Right lobe of liver (tissue), 6 donors: Measurements from ENCODE around the gene CACNB3. TPM values are rescaled to one million over a fixed set of nuclear protein-coding genes. Genes with fewer than 3 reads are reported as not detected.

Experiments used
- ATAC-seq, 4 donors: fragments of 200-7000 bp; cut with Tn5 transposase; one replicate each; pipeline ENCODE4 v1.9.1; 2020; ENCODE audit warnings: mild to moderate bottlenecking in 4 of 4, moderate library complexity in 4 of 4
- DNase-seq, 3 donors: peaks; one replicate each; pipeline ENCODE4 v3.0.0-alpha.2; 2020
- H3K27ac ChIP-seq, 3 donors: fragments of 200-600 bp; one replicate each; pipeline ENCODE4 v1.8.0; 2022
- H3K27me3 ChIP-seq, 2 donors: fragments of 200-600 bp; one replicate each; pipeline ENCODE4 v1.8.0; 2022
- H3K36me3 ChIP-seq, 4 donors: fragments of 200-600 bp; sonication (generic) in 1 of 4; one replicate each; pipeline versions ENCODE4 v1.5.1 to v1.8.0; 2017 to 2022; ENCODE audit warnings: control low read depth in 1 of 4
- H3K4me1 ChIP-seq, 4 donors: fragments of 200-600 bp; sonication (generic) in 1 of 4; one replicate each; pipeline versions ENCODE4 v1.5.1 to v1.8.0; 2017 to 2022; ENCODE audit warnings: control low read depth in 1 of 4
- H3K4me3 ChIP-seq, 3 donors: fragments of 200-600 bp; one replicate each; pipeline ENCODE4 v1.8.0; 2022
- H3K9me3 ChIP-seq, 4 donors: fragments of 200-600 bp; sonication (generic) in 1 of 4; one replicate each; pipeline versions ENCODE4 v1.5.1 to v1.8.0; 2017 to 2022; ENCODE audit warnings: control low read depth in 1 of 4
- POLR2A ChIP-seq: fragments of 450-650 bp; IDR thresholded peaks from one replicate; pipeline ENCODE4 v1.6.1; 2017; ENCODE audit warnings: antibody characterized with exemption, mild to moderate bottlenecking
- WGBS: methylation state at CpG from one replicate; pipeline ENCODE4 v1.1.6; 2018; ENCODE audit warnings: low coverage, low lambda C conversion rate; ENCODE audit not compliant: insufficient coverage; ENCODE audit errors: missing lambda C conversion rate; 5-methylcytosine and 5-hydroxymethylcytosine counted together
- intact Hi-C, 2 donors: fragments of 100-400 bp; cut with DNase I; formaldehyde crosslinking; loops; one replicate each; pipeline versions ENCODE4 v1.11.2 to v1.14.1; 2022
- microRNA-seq, 2 donors: library from miRNA; unstranded; fragments of <30 nt; microRNA quantifications; one replicate each; pipeline ENCODE4, GENCODE V29; 2019 to 2020
- small RNA-seq, 2 experiments: library from RNA; depleted of rRNA; stranded (forward); fragments of <200 nt; gene quantifications; one replicate each; pipeline ENCODE3, GENCODE V24; 2016
- total RNA-seq, 6 experiments: library from RNA; depleted of rRNA in 2 of 6; stranded (reverse); fragments of >200 nt in 2 of 6; fragmentation: NEBNext Ultra II Directional in 3 of 6; extraction: Animal tissue kit (Norgen Biotek cat#: 25700) in 3 of 6; gene quantifications; one replicate each; pipeline versions ENCODE4 v1.1.0 to v1.2.4, GENCODE V29; 2016 to 2023
- TF ChIP-seq, protein P1 (sequence below), 4 donors: fragments of 200-600 bp in 3 of 4; fragments of 450-650 bp in 1 of 4; IDR thresholded peaks; one replicate each; pipeline versions ENCODE4 v1.5.1 to v1.8.0; 2016 to 2022; ENCODE audit warnings: antibody characterized with exemption in 4 of 4, mild to moderate bottlenecking in 2 of 4
- donor health status: DM: no; HTN: yes; CAD: no.
- donor health status: DM: no; HTN: no; CAD: no.
- donor health status: DM: no; HTN: no; CAD: no.
- donor health status: DM: no; HTN: yes; CAD: no.
- donor health status: DM: no; HTN: yes; CAD: no.

The CACNB3 gene
- total RNA-seq, 6 experiments from 2014 or later, result 0.62 to 2.1 (median 1.2) TPM

GRCh38 chr12:48875944-48876515 is 57.7 kb downstream of the CACNB3 start:
- Histone ChIP-seq H3K27me3 (no peaks in the 10 kb centered on the region), H3K36me3 (no peaks in the 10 kb centered on the region), H3K9me3 (no peaks in the 10 kb centered on the region), H3K27ac (no peak overlapping the region), H3K4me1 (peaks cover 0 to 28% (median 12%) of the 10 kb centered on the region in 4 donors), H3K4me3 (no peak overlapping the region)
- DNase-seq (no peak), ATAC-seq (no peak)
- 75% methylated on average over 2 of the region's 4 CpGs for WGBS
- TF ChIP-seq POLR2A, result no peak
- TF ChIP-seq, protein P1, sequence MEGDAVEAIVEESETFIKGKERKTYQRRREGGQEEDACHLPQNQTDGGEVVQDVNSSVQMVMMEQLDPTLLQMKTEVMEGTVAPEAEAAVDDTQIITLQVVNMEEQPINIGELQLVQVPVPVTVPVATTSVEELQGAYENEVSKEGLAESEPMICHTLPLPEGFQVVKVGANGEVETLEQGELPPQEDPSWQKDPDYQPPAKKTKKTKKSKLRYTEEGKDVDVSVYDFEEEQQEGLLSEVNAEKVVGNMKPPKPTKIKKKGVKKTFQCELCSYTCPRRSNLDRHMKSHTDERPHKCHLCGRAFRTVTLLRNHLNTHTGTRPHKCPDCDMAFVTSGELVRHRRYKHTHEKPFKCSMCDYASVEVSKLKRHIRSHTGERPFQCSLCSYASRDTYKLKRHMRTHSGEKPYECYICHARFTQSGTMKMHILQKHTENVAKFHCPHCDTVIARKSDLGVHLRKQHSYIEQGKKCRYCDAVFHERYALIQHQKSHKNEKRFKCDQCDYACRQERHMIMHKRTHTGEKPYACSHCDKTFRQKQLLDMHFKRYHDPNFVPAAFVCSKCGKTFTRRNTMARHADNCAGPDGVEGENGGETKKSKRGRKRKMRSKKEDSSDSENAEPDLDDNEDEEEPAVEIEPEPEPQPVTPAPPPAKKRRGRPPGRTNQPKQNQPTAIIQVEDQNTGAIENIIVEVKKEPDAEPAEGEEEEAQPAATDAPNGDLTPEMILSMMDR (IDR thresholded peaks at IDR 0.05), result no peak
- intact Hi-C loops, result no loop called here

Small RNA genes lying within 50 kb of the gene (microRNA-seq; reads per million reads assigned to microRNA genes)
- gene MIR4701, result 0 reads per million in 2 donors

Small RNA genes lying within 50 kb of the gene (small RNA-seq; reads per million reads assigned to genes)
- 0 reads per million in 2 experiments for gene MIR4701
- 0 reads per million in 2 experiments for gene RF00019

Other genes starting within 250 kb of the CACNB3 start
- gene LALBA, start 248.4 kb upstream of the CACNB3 start, total RNA-seq, result not detected
- 10 to 100 TPM in 3 of 6 experiments, 1 to 10 TPM in 3; 6.4 to 24.3 (median 12.0) TPM for gene KANSL2, start 136.3 kb upstream of the CACNB3 start, total RNA-seq
- 10 to 100 TPM; 10.7 to 18.9 (median 13.9) TPM for gene CCNT1, start 101.8 kb upstream of the CACNB3 start, total RNA-seq
- gene ADCY6, start 29.4 kb upstream of the CACNB3 start, total RNA-seq, result 10 to 100 TPM; 10.9 to 21.4 (median 14.4) TPM
- 10 to 100 TPM; 24.4 to 39.6 (median 31.8) TPM for gene DDX23, start 33.7 kb downstream of the CACNB3 start, total RNA-seq
- gene RND1, start 47.4 kb downstream of the CACNB3 start, total RNA-seq, result 10 to 100 TPM in 5 of 6 experiments, 1 to 10 TPM in 1; 6.4 to 72.8 (median 17.2) TPM
- gene FKBP11, start 107.0 kb downstream of the CACNB3 start, total RNA-seq, result 10 to 100 TPM; 34.9 to 59.5 (median 52.5) TPM
- gene ARF3, start 139.0 kb downstream of the CACNB3 start, total RNA-seq, result 10 to 100 TPM; 30.9 to 50.7 (median 47.2) TPM
- gene WNT10B, start 153.2 kb downstream of the CACNB3 start, total RNA-seq, result under 1 TPM in 2 of 6 experiments, not detected in 4; 0.12 TPM
- not detected for gene WNT1, start 159.8 kb downstream of the CACNB3 start, total RNA-seq
- gene DDN, start 180.9 kb downstream of the CACNB3 start, total RNA-seq, result under 1 TPM in 2 of 6 experiments, not detected in 4; 0.18 to 0.19 TPM
- 10 to 100 TPM; 24.8 to 36.2 (median 30.1) TPM for gene PRKAG1, start 200.3 kb downstream of the CACNB3 start, total RNA-seq
- 10 to 100 TPM; 28.6 to 35.4 (median 33.3) TPM for gene KMT2D, start 242.3 kb downstream of the CACNB3 start, total RNA-seq